MM.1S (cell line): ENCODE results near the gene TNFRSF6B.
A peak's percentile ranks its signal among the peaks of the same experiment; 100 is the strongest.

Source experiments
- DNase-seq: peaks from one replicate; pipeline ENCODE4 v3.0.0-alpha.2; 2015
- H2AFZ ChIP-seq: fragments of 300-600 bp; sonication (generic); 2 replicates; pipeline ENCODE4 v1.6.0; 2016; ENCODE audit warnings: antibody characterized with exemption, low read length
- H3F3A ChIP-seq: fragments of 300-600 bp; sonication (generic); 2 replicates; pipeline ENCODE4 v1.6.1; 2016; ENCODE audit warnings: mild to moderate bottlenecking, antibody characterized with exemption, low read length, moderate library complexity, mixed read lengths; ENCODE audit not compliant: insufficient read depth
- H3K27ac ChIP-seq: fragments of 300-600 bp; sonication (generic); 2 replicates; pipeline ENCODE4 v1.5.1; 2016; ENCODE audit warnings: mild to moderate bottlenecking, low read length
- H3K27me3 ChIP-seq: fragments of 300-600 bp; sonication (generic); replicated peaks from 2 replicates; pipeline ENCODE4 v1.6.0; 2016; ENCODE audit warnings: low read length; ENCODE audit not compliant: insufficient read depth
- H3K36me3 ChIP-seq: fragments of 300-600 bp; sonication (generic); replicated peaks from 2 replicates; pipeline ENCODE4 v1.6.1; 2016; ENCODE audit warnings: mild to moderate bottlenecking, low read length, mixed read lengths; ENCODE audit not compliant: insufficient read depth
- H3K4me1 ChIP-seq: fragments of 300-600 bp; sonication (generic); 2 replicates; pipeline ENCODE4 v1.6.1; 2016; ENCODE audit warnings: low read length, mixed read lengths
- H3K4me2 ChIP-seq: fragments of 300-600 bp; sonication (generic); 2 replicates; pipeline ENCODE4 v1.6.0; 2016; ENCODE audit warnings: low read depth, low read length
- H3K4me3 ChIP-seq: fragments of 300-600 bp; sonication (generic); 2 replicates; pipeline ENCODE4 v1.5.1; 2016; ENCODE audit warnings: low read length, mixed read lengths
- H3K79me2 ChIP-seq: fragments of 300-600 bp; sonication (generic); 2 replicates; pipeline ENCODE4 v1.6.1; 2016; ENCODE audit warnings: mixed run types, low read length, mixed read lengths
- H3K9ac ChIP-seq: fragments of 300-600 bp; sonication (generic); 2 replicates; pipeline ENCODE4 v1.6.1; 2016; ENCODE audit warnings: low read length, mixed read lengths
- H3K9me2 ChIP-seq: fragments of 300-600 bp; sonication (generic); replicated peaks from 2 replicates; pipeline ENCODE4 v1.6.1; 2016; ENCODE audit warnings: mild to moderate bottlenecking, low read length, mixed read lengths; ENCODE audit not compliant: insufficient read depth
- H3K9me3 ChIP-seq: fragments of 300-600 bp; sonication (generic); replicated peaks from 2 replicates; pipeline ENCODE4 v1.6.1; 2016; ENCODE audit warnings: mild to moderate bottlenecking, low read length, mixed read lengths; ENCODE audit not compliant: insufficient read depth
- H4K20me1 ChIP-seq: fragments of 300-600 bp; sonication (generic); 2 replicates; pipeline ENCODE4 v1.6.1; 2016; ENCODE audit warnings: mild to moderate bottlenecking, low read length, moderate library complexity, mixed read lengths; ENCODE audit not compliant: insufficient read depth
- CTCF ChIP-seq: fragments of 300-600 bp; sonication (generic); IDR thresholded peaks from 2 replicates; pipeline ENCODE4 v1.5.1; 2016; ENCODE audit warnings: antibody characterized with exemption, low read length, mixed read lengths
- EZH2 ChIP-seq: fragments of 300-600 bp; sonication (generic); optimal IDR thresholded peaks from 2 replicates; pipeline ENCODE3; 2017; ENCODE audit warnings: low read depth, mild to moderate bottlenecking, antibody characterized with exemption, low read length, mixed read lengths
- EZH2phosphoT487 ChIP-seq: fragments of 300-600 bp; sonication (generic); IDR thresholded peaks from 2 replicates; pipeline ENCODE4 v1.6.1; 2018; ENCODE audit warnings: antibody characterized with exemption, low read length

TNFRSF6B gene

GRCh38 chr20:63734111-63734945 lies 37.9 kb downstream of the TNFRSF6B start:
- no peak overlapping the region for H3K27ac ChIP-seq
- TF ChIP-seq EZH2: no peak
- no peak for TF ChIP-seq CTCF
- TF ChIP-seq EZH2phosphoT487: no peak
- no peaks in the 10 kb centered on the region for H3K27me3 ChIP-seq
- no peak overlapping the region for H3K4me3 ChIP-seq
- H3K4me1 ChIP-seq: peaks cover 43% of the 10 kb centered on the region
- no peaks in the 10 kb centered on the region for H4K20me1 ChIP-seq
- no peak for DNase-seq
- H3F3A ChIP-seq: peaks cover 44% of the 10 kb centered on the region
- peaks cover 72% of the 10 kb centered on the region for H3K79me2 ChIP-seq
- no peak overlapping the region for H3K9ac ChIP-seq
- no peaks in the 10 kb centered on the region for H3K9me2 ChIP-seq
- H3K36me3 ChIP-seq: no peaks in the 10 kb centered on the region
- H3K4me2 ChIP-seq: no peak overlapping the region
- H2AFZ ChIP-seq: no peak overlapping the region
- H3K9me3 ChIP-seq: no peaks in the 10 kb centered on the region

- TF ChIP-seq EZH2phosphoT487: no peak
- TF ChIP-seq EZH2: no peak
- TF ChIP-seq CTCF: no peak
- H2AFZ ChIP-seq: no peak overlapping the region
- H3F3A ChIP-seq: peaks cover 35% of the 10 kb centered on the region
- peak overlapping the region; percentile 88; the same call in 1 of the 2 replicates for H3K9ac ChIP-seq
- no peaks in the 10 kb centered on the region for H3K9me2 ChIP-seq
- no peaks in the 10 kb centered on the region for H3K9me3 ChIP-seq
- peaks cover 35% of the 10 kb centered on the region for H3K4me1 ChIP-seq
- H3K4me3 ChIP-seq: no peak overlapping the region; the same call in 1 of the 2 replicates
- H3K36me3 ChIP-seq: no peaks in the 10 kb centered on the region
- peak overlapping the region; percentile 93; the same call in 1 of the 2 replicates for H3K27ac ChIP-seq
- H3K27me3 ChIP-seq: no peaks in the 10 kb centered on the region
- no peaks in the 10 kb centered on the region for H4K20me1 ChIP-seq
- peaks cover 72% of the 10 kb centered on the region for H3K79me2 ChIP-seq
- no peak for DNase-seq
- H3K4me2 ChIP-seq: peak overlapping the region; percentile 94; the same call in 1 of the 2 replicates
These were observed 38.8 kb downstream of the TNFRSF6B start for GRCh38 chr20:63734946-63735858.

GRCh38 chr20:63735859-63736718 lies 39.6 kb downstream of the TNFRSF6B start, which contains the start of gene LIME1:
Gene LIME1 (plus strand): TSS chr20:63736664. CDS start chr20:63737550, 886 bp downstream.
- H3K9me3 ChIP-seq: no peaks in the 10 kb centered on the region
- peak; percentile 15; the same call in 1 of the 2 replicates for TF ChIP-seq CTCF
- no peak for TF ChIP-seq EZH2
- H3K9ac ChIP-seq: peak within 1 kb of the TSS; percentile 88
- H3K27me3 ChIP-seq: no peaks in the 10 kb centered on the region
- H3K27ac ChIP-seq: peak within 1 kb of the TSS; percentile 93
- peaks cover 30% of the 10 kb centered on the region for H3K4me1 ChIP-seq
- peaks cover 72% of the 10 kb centered on the region for H3K79me2 ChIP-seq
- H3K4me2 ChIP-seq: peak within 1 kb of the TSS; percentile 94
- DNase-seq: peak; percentile 92
- no peaks in the 10 kb centered on the region for H3K9me2 ChIP-seq
- H2AFZ ChIP-seq: no peak within 1 kb of the TSS
- H4K20me1 ChIP-seq: no peaks in the 10 kb centered on the region
- H3F3A ChIP-seq: peaks cover 28% of the 10 kb centered on the region
- H3K36me3 ChIP-seq: no peaks in the 10 kb centered on the region
- peak within 1 kb of the TSS; percentile 86 for H3K4me3 ChIP-seq
